ENCODE measurements around the gene AP2A2. TPM values are rescaled to one million over a fixed set of nuclear protein-coding genes. Genes with fewer than 3 reads are reported as not detected.
"Not testable (repeated sequence)": the region's sequence is repeated elsewhere in the genome, so short reads cannot be mapped to it uniquely, and the experiment has no call there.

AP2A2 gene
- total RNA-seq, 1 experiment from 2014 or later = 39.4 TPM

- no peak overlapping the region for H3K27ac ChIP-seq
- no peaks in the 10 kb centered on the region for H3K27me3 ChIP-seq (ENCODE audit: insufficient read depth, low read depth)
- intact Hi-C loops (cut with micrococcal nuclease; ENCODE audit: unreplicated experiment) = no loop called here
- H3K9me2 ChIP-seq (ENCODE audit: insufficient read depth) = no peaks in the 10 kb centered on the region
- ChIA-PET CTCF (no interaction called here), POLR2A (ENCODE audit: unreplicated experiment) (no interaction called here)
- no peak overlapping the region for H3K4me2 ChIP-seq
- no peaks in the 10 kb centered on the region for H3K4me1 ChIP-seq (replicated peaks; ENCODE audit: insufficient read depth)
- no TSS peak for BruUV-seq (replicated peaks)
- no peak for DNase-seq
- no peaks in the 10 kb centered on the region for H4K20me1 ChIP-seq (ENCODE audit: insufficient read depth)
- no peak overlapping the region for H2AFZ ChIP-seq
- TF ChIP-seq CTCF (conservative IDR thresholded peaks at IDR 0.05) (no peak), EZH2 (IDR thresholded peaks at IDR 0.05; ENCODE audit: low read depth) (no peak)
- H3F3A ChIP-seq (ENCODE audit: insufficient read depth, low read depth) = no peaks in the 10 kb centered on the region
- H3K79me2 ChIP-seq (ENCODE audit: low read depth) = no peaks in the 10 kb centered on the region
- no peaks in the 10 kb centered on the region for H3K36me3 ChIP-seq (ENCODE audit: low read depth)
- no peak overlapping the region for H3K4me3 ChIP-seq
- no peaks in the 10 kb centered on the region for H3K9me3 ChIP-seq (ENCODE audit: insufficient read depth, low read depth)
Observed at GRCh38 chr11:1014276-1014675, 88.6 kb downstream of the AP2A2 start.

- no peak for DNase-seq
- H3F3A ChIP-seq (ENCODE audit: insufficient read depth, low read depth) = no peaks in the 10 kb centered on the region
- ChIA-PET POLR2A (ENCODE audit: unreplicated experiment) (no interaction called here), CTCF (no interaction called here)
- H4K20me1 ChIP-seq (ENCODE audit: insufficient read depth) = no peaks in the 10 kb centered on the region
- no peaks in the 10 kb centered on the region for H3K4me1 ChIP-seq (replicated peaks; ENCODE audit: insufficient read depth)
- no peaks in the 10 kb centered on the region for H3K9me2 ChIP-seq (ENCODE audit: insufficient read depth)
- H3K36me3 ChIP-seq (ENCODE audit: low read depth) = no peaks in the 10 kb centered on the region
- no peak overlapping the region for H3K4me3 ChIP-seq
- no peaks in the 10 kb centered on the region for H3K79me2 ChIP-seq (ENCODE audit: low read depth)
- no peak overlapping the region for H3K27ac ChIP-seq
- BruUV-seq (replicated peaks) = no TSS peak
- no peak overlapping the region for H3K4me2 ChIP-seq
- H3K9me3 ChIP-seq (ENCODE audit: insufficient read depth, low read depth) = no peaks in the 10 kb centered on the region
- intact Hi-C loops (cut with micrococcal nuclease; ENCODE audit: unreplicated experiment) = no loop called here
- H3K27me3 ChIP-seq (ENCODE audit: insufficient read depth, low read depth) = no peaks in the 10 kb centered on the region
- TF ChIP-seq EZH2 (IDR thresholded peaks at IDR 0.05; ENCODE audit: low read depth) (no peak), CTCF (conservative IDR thresholded peaks at IDR 0.05) (no peak)
- H2AFZ ChIP-seq = no peak overlapping the region
Observed at GRCh38 chr11:1015064-1015463, 89.4 kb downstream of the AP2A2 start.

- Histone ChIP-seq H3K27me3 (ENCODE audit: insufficient read depth, low read depth) (no peaks in the 10 kb centered on the region), H3K79me2 (ENCODE audit: low read depth) (no peaks in the 10 kb centered on the region), H4K20me1 (ENCODE audit: insufficient read depth) (no peaks in the 10 kb centered on the region), H3K27ac (no peak overlapping the region), H3F3A (ENCODE audit: insufficient read depth, low read depth) (no peaks in the 10 kb centered on the region), H3K4me1 (replicated peaks; ENCODE audit: insufficient read depth) (no peaks in the 10 kb centered on the region), H3K9me2 (ENCODE audit: insufficient read depth) (no peaks in the 10 kb centered on the region), H3K4me3 (no peak overlapping the region), H2AFZ (no peak overlapping the region), H3K36me3 (ENCODE audit: low read depth) (no peaks in the 10 kb centered on the region), H3K4me2 (no peak overlapping the region), H3K9me3 (ENCODE audit: insufficient read depth, low read depth) (no peaks in the 10 kb centered on the region)
- intact Hi-C loops (cut with micrococcal nuclease; ENCODE audit: unreplicated experiment) = no loop called here
- DNase-seq = no peak
- POLR2A ChIA-PET (ENCODE audit: unreplicated experiment) = no interaction called here
- TF ChIP-seq EZH2 (IDR thresholded peaks at IDR 0.05; ENCODE audit: low read depth) = no peak
- no peak for TF ChIP-seq CTCF (conservative IDR thresholded peaks at IDR 0.05)
- CTCF ChIA-PET = no interaction called here
- BruUV-seq (replicated peaks) = no TSS peak
Observed at GRCh38 chr11:1015826-1016545, 90.3 kb downstream of the AP2A2 start.

- intact Hi-C loops (cut with micrococcal nuclease; ENCODE audit: unreplicated experiment); H3K4me1 ChIP-seq (replicated peaks; ENCODE audit: insufficient read depth); BruUV-seq (replicated peaks); H3K9me2 ChIP-seq (ENCODE audit: insufficient read depth); H3F3A ChIP-seq (ENCODE audit: insufficient read depth, low read depth); H3K4me2 ChIP-seq; H3K9me3 ChIP-seq (ENCODE audit: insufficient read depth, low read depth); DNase-seq; H4K20me1 ChIP-seq (ENCODE audit: insufficient read depth); H3K79me2 ChIP-seq (ENCODE audit: low read depth); H3K36me3 ChIP-seq (ENCODE audit: low read depth); POLR2A ChIA-PET (ENCODE audit: unreplicated experiment); H2AFZ ChIP-seq; H3K27ac ChIP-seq; H3K4me3 ChIP-seq; H3K27me3 ChIP-seq (ENCODE audit: insufficient read depth, low read depth); CTCF ChIA-PET: not testable (repeated sequence)
Observed at GRCh38 chr11:1016610-1017126, 91.0 kb downstream of the AP2A2 start.

All from PC-9 (cell line).